GM21526 (cell line): ENCODE data around the gene KIF26B.
"Not testable (repeated sequence)": the region's sequence is repeated elsewhere in the genome, so short reads cannot be mapped to it uniquely, and the experiment has no call there.

Experiments used
- ATAC-seq: cut with Tn5 transposase; IDR thresholded peaks from one replicate; pipeline ENCODE4 v1.9.1; 2021; ENCODE audit warnings: moderate library complexity; ENCODE audit not compliant: unreplicated experiment, low FRiP score

Gene KIF26B

GRCh38 chr1:245686446-245687030 is 531.8 kb downstream of the KIF26B start:
- no peak for ATAC-seq

GRCh38 chr1:245687152-245687635 is 532.4 kb downstream of the KIF26B start:
- ATAC-seq, result no peak

- no peak for ATAC-seq
Measured at GRCh38 chr1:245687636-245688535, 533.1 kb downstream of the KIF26B start.

GRCh38 chr1:245688536-245689453 is 534.0 kb downstream of the KIF26B start:
- ATAC-seq, result no peak

- no peak for ATAC-seq
Measured at GRCh38 chr1:245690156-245690690, 535.4 kb downstream of the KIF26B start.

- no peak for ATAC-seq
Measured at GRCh38 chr1:245690946-245691541, 536.3 kb downstream of the KIF26B start.

- ATAC-seq, result no peak
Measured at GRCh38 chr1:245691897-245692296, 537.1 kb downstream of the KIF26B start.

GRCh38 chr1:245692318-245692717 is 537.5 kb downstream of the KIF26B start:
- no peak for ATAC-seq

- ATAC-seq, result no peak
Measured at GRCh38 chr1:245693116-245693793, 538.5 kb downstream of the KIF26B start.

GRCh38 chr1:245693941-245694752 is 539.4 kb downstream of the KIF26B start:
- ATAC-seq, result no peak

GRCh38 chr1:245694753-245695195 is 540.0 kb downstream of the KIF26B start:
- no peak for ATAC-seq

GRCh38 chr1:245695211-245695610 is 540.4 kb downstream of the KIF26B start:
- no peak for ATAC-seq

- ATAC-seq, result not testable (repeated sequence)
Measured at GRCh38 chr1:245695701-245696100, 540.9 kb downstream of the KIF26B start.

GRCh38 chr1:245698116-245698515 is 543.3 kb downstream of the KIF26B start:
- ATAC-seq, result no peak

GRCh38 chr1:245698860-245699259 is 544.1 kb downstream of the KIF26B start:
- no peak for ATAC-seq

GRCh38 chr1:245700631-245701030 is 545.8 kb downstream of the KIF26B start:
- no peak for ATAC-seq

- ATAC-seq, result no peak
Measured at GRCh38 chr1:245701631-245702030, 546.8 kb downstream of the KIF26B start.

- no peak for ATAC-seq
Measured at GRCh38 chr1:245702346-245702745, 547.6 kb downstream of the KIF26B start.

GRCh38 chr1:245704341-245704740 is 549.6 kb downstream of the KIF26B start:
- ATAC-seq, result no peak
